Liver (tissue), 9 donors: Measurements from ENCODE around the gene DLK1. TPM values are rescaled to one million over a fixed set of nuclear protein-coding genes. Genes with fewer than 3 reads are reported as not detected.

Experiments used
- DNase-seq: peaks from one replicate; pipeline ENCODE4 v3.0.0-alpha.2; 2017; ENCODE audit warnings: low spot score
- H3K27ac ChIP-seq, 2 donors: one replicate each; pipeline ENCODE4 v1.7.0; 2013; ENCODE audit warnings: inconsistent platforms in 2 of 2, low read length in 2 of 2, control low read depth in 1 of 2, low read depth in 1 of 2, mild to moderate bottlenecking in 1 of 2
- H3K27me3 ChIP-seq, 4 donors: one replicate each; pipeline versions ENCODE4 v1.6.1 to v1.7.0; 2013; ENCODE audit warnings: low read length in 3 of 4, inconsistent platforms in 1 of 4, mild to moderate bottlenecking in 1 of 4, moderate library complexity in 1 of 4; ENCODE audit not compliant: control insufficient read depth in 4 of 4, insufficient read depth in 4 of 4
- H3K36me3 ChIP-seq, 4 donors: one replicate each; pipeline versions ENCODE4 v1.6.1 to v1.7.0; 2013; ENCODE audit warnings: low read length in 3 of 4, mild to moderate bottlenecking in 3 of 4, low read depth in 1 of 4, moderate library complexity in 1 of 4; ENCODE audit not compliant: control insufficient read depth in 4 of 4, insufficient read depth in 3 of 4
- H3K4me1 ChIP-seq, 4 donors: one replicate each; pipeline versions ENCODE4 v1.6.1 to v1.7.0; 2013; ENCODE audit warnings: low read length in 3 of 4, mild to moderate bottlenecking in 3 of 4, moderate library complexity in 1 of 4; ENCODE audit not compliant: control insufficient read depth in 4 of 4, insufficient read depth in 4 of 4
- H3K4me3 ChIP-seq, 3 donors: one replicate each; pipeline versions ENCODE4 v1.6.1 to v1.7.0; 2013; ENCODE audit warnings: low read length in 3 of 3, control low read depth in 1 of 3, low read depth in 1 of 3, mild to moderate bottlenecking in 1 of 3
- H3K9ac ChIP-seq, 2 donors: one replicate each; pipeline ENCODE4 v1.7.0; 2013; ENCODE audit warnings: low read length in 2 of 2, mild to moderate bottlenecking in 2 of 2, moderate library complexity in 2 of 2, control low read depth in 1 of 2, low read depth in 1 of 2
- H3K9me3 ChIP-seq, 4 donors: one replicate each; pipeline versions ENCODE4 v1.6.1 to v1.7.0; 2013; ENCODE audit warnings: low read length in 3 of 4; ENCODE audit not compliant: control insufficient read depth in 4 of 4
- EGR1 ChIP-seq, 2 donors: IDR thresholded peaks; 2 replicates each; pipeline ENCODE4 v1.6.1; 2016 to 2018; ENCODE audit warnings: antibody characterized with exemption in 2 of 2, low read depth in 2 of 2
- FOXA1 ChIP-seq: IDR thresholded peaks from 2 replicates; pipeline ENCODE4 v1.6.1; 2016; ENCODE audit warnings: antibody characterized with exemption
- GABPA ChIP-seq, 2 donors: IDR thresholded peaks in 1 of 2; conservative IDR thresholded peaks in 1 of 2; 2 replicates each; pipeline ENCODE4 v1.6.1; 2016; ENCODE audit warnings: antibody characterized with exemption in 2 of 2, mild to moderate bottlenecking in 1 of 2, moderate library complexity in 1 of 2
- HNF4A ChIP-seq, 2 donors: conservative IDR thresholded peaks; 2 replicates each; pipeline ENCODE4 v1.6.1; 2016; ENCODE audit warnings: antibody characterized with exemption in 2 of 2, mild to moderate bottlenecking in 2 of 2
- HNF4G ChIP-seq: IDR thresholded peaks from 2 replicates; pipeline ENCODE4 v1.6.1; 2016; ENCODE audit warnings: antibody characterized with exemption
- JUND ChIP-seq, 2 donors: IDR thresholded peaks; 2 replicates each; pipeline ENCODE4 v1.6.1; 2016; ENCODE audit warnings: antibody characterized with exemption in 2 of 2
- NR2F2 ChIP-seq: IDR thresholded peaks from 2 replicates; pipeline ENCODE4 v1.6.1; 2016; ENCODE audit warnings: antibody characterized with exemption
- REST ChIP-seq: IDR thresholded peaks from 2 replicates; pipeline ENCODE4 v1.6.1; 2016; ENCODE audit warnings: antibody characterized with exemption, mild to moderate bottlenecking
- RXRA ChIP-seq, 2 donors: IDR thresholded peaks; 2 replicates each; pipeline ENCODE4 v1.6.1; 2017 to 2018; ENCODE audit warnings: antibody characterized with exemption in 2 of 2, mild to moderate bottlenecking in 1 of 2
- SP1 ChIP-seq: IDR thresholded peaks from 2 replicates; pipeline ENCODE4 v1.6.1; 2018; ENCODE audit warnings: antibody characterized with exemption, mild to moderate bottlenecking
- YY1 ChIP-seq: IDR thresholded peaks from 2 replicates; pipeline ENCODE4 v1.6.1; 2016; ENCODE audit warnings: antibody characterized with exemption, mild to moderate bottlenecking
- WGBS: extraction: QIAGEN DNeasy Blood & Tissue Kit; methylation state at CpG from one replicate; pipeline ENCODE4 v1.1.7; 2013; 5-methylcytosine and 5-hydroxymethylcytosine counted together
- polyA plus RNA-seq, 2 donors: library from polyadenylated mRNA; stranded (reverse) in 1 of 2; unstranded in 1 of 2; fragments of 200-250 nt in 1 of 2; fragments of >200 nt in 1 of 2; fragmentation: Nextera tagmentation in 1 of 2; extraction: Ambion mirVana in 1 of 2; gene quantifications; one replicate each; pipeline versions ENCODE4 v1.2.1 to v1.2.3, GENCODE V29; 2013 to 2015
- total RNA-seq, 2 donors: library from RNA; depleted of rRNA; stranded (reverse); fragments of >200 nt; gene quantifications; one replicate each; pipeline ENCODE4 v1.2.3, GENCODE V29; 2014
- TF ChIP-seq, protein P1 (sequence below): IDR thresholded peaks from 2 replicates; pipeline ENCODE4 v1.6.1; 2016; ENCODE audit warnings: antibody characterized with exemption
- TF ChIP-seq, protein P2 (sequence below): fragments of 150-350 bp; IDR thresholded peaks from 2 replicates; pipeline ENCODE4 v1.5.1; 2017; ENCODE audit warnings: improper control_type of control experiment, low read depth, low read length; ENCODE audit not compliant: missing input control
- TF ChIP-seq, protein P3 (sequence below): IDR thresholded peaks from 2 replicates; pipeline ENCODE4 v1.6.1; 2016; ENCODE audit warnings: antibody characterized with exemption
- donor health status: healthy.
- donor health status: healthy.
- donor health status: healthy.
- donor health status: healthy.
- donor health status: healthy.

DLK1 gene
- total and polyA plus RNA-seq, 4 donors, result 0.42 to 331 (median 1.8) TPM; not detected in 1

- H3K9ac ChIP-seq, result no peak overlapping the region
- no peak overlapping the region for H3K27ac ChIP-seq
These were observed 19.6 kb downstream of the DLK1 start for GRCh38 chr14:100746326-100746725.

GRCh38 chr14:100747021-100747586, 20.4 kb downstream of the DLK1 start:
- Histone ChIP-seq H3K9ac (no peak overlapping the region), H3K27ac (no peak overlapping the region), H3K4me3 (no peak overlapping the region), H3K9me3 (no peaks in the 10 kb centered on the region), H3K36me3 (no peaks in the 10 kb centered on the region), H3K27me3 (peaks cover 0 to 4% (median 0%) of the 10 kb centered on the region in 4 donors), H3K4me1 (no peaks in the 10 kb centered on the region)
- WGBS, result 58% methylated on average over 9 of the region's 9 CpGs
- TF ChIP-seq HNF4G (no peak), RXRA (IDR thresholded peaks at IDR 0.05) (no peak), REST (no peak)
- DNase-seq, result no peak

More at GRCh38 chr14:100746326-100746725, 19.6 kb downstream of the DLK1 start:
- Histone ChIP-seq H3K27me3 (peaks cover 0 to 4% (median 0%) of the 10 kb centered on the region in 4 donors), H3K4me1 (no peaks in the 10 kb centered on the region), H3K36me3 (no peaks in the 10 kb centered on the region), H3K4me3 (no peak overlapping the region), H3K9me3 (peaks cover 0 to 4% (median under 1%) of the 10 kb centered on the region in 4 donors)
- no peak for DNase-seq
- TF ChIP-seq, protein P1, sequence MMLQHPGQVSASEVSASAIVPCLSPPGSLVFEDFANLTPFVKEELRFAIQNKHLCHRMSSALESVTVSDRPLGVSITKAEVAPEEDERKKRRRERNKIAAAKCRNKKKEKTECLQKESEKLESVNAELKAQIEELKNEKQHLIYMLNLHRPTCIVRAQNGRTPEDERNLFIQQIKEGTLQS, result no peak
- TF ChIP-seq, protein P2, sequence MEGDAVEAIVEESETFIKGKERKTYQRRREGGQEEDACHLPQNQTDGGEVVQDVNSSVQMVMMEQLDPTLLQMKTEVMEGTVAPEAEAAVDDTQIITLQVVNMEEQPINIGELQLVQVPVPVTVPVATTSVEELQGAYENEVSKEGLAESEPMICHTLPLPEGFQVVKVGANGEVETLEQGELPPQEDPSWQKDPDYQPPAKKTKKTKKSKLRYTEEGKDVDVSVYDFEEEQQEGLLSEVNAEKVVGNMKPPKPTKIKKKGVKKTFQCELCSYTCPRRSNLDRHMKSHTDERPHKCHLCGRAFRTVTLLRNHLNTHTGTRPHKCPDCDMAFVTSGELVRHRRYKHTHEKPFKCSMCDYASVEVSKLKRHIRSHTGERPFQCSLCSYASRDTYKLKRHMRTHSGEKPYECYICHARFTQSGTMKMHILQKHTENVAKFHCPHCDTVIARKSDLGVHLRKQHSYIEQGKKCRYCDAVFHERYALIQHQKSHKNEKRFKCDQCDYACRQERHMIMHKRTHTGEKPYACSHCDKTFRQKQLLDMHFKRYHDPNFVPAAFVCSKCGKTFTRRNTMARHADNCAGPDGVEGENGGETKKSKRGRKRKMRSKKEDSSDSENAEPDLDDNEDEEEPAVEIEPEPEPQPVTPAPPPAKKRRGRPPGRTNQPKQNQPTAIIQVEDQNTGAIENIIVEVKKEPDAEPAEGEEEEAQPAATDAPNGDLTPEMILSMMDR, result no peak
- no peak for TF ChIP-seq YY1
- TF ChIP-seq EGR1 (IDR thresholded peaks at IDR 0.05; ENCODE audit: low read depth in 2 of 2), result no peak
- no peak for TF ChIP-seq NR2F2
- no peak for TF ChIP-seq JUND (IDR thresholded peaks at IDR 0.05)
- no peak for TF ChIP-seq GABPA (IDR thresholded peaks at IDR 0.05 in 1 of 2, conservative IDR thresholded peaks at IDR 0.05 in 1 of 2)
- TF ChIP-seq, protein P3, sequence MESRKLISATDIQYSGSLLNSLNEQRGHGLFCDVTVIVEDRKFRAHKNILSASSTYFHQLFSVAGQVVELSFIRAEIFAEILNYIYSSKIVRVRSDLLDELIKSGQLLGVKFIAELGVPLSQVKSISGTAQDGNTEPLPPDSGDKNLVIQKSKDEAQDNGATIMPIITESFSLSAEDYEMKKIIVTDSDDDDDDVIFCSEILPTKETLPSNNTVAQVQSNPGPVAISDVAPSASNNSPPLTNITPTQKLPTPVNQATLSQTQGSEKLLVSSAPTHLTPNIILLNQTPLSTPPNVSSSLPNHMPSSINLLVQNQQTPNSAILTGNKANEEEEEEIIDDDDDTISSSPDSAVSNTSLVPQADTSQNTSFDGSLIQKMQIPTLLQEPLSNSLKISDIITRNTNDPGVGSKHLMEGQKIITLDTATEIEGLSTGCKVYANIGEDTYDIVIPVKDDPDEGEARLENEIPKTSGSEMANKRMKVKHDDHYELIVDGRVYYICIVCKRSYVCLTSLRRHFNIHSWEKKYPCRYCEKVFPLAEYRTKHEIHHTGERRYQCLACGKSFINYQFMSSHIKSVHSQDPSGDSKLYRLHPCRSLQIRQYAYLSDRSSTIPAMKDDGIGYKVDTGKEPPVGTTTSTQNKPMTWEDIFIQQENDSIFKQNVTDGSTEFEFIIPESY, result no peak
- no peak for TF ChIP-seq FOXA1
- TF ChIP-seq SP1, result no peak
- TF ChIP-seq HNF4A (conservative IDR thresholded peaks at IDR 0.05), result no peak
